Activated T-cell treated with anti-CD3 and anti-CD28 coated beads, Interleukin-2, amount 50 U/mL, for 72 hours (primary cell): ENCODE data around the gene ZNF865. TPM values are rescaled to one million over a fixed set of nuclear protein-coding genes. Genes with fewer than 3 reads are reported as not detected.
A peak's percentile ranks its signal among the peaks of the same experiment; 100 is the strongest.

Experiments
- ATAC-seq, 2 donors: fragments of 150-1000 bp; cut with Tn5 transposase; replicated peaks in 1 of 2; 2 replicates each; pipeline ENCODE4 v1.10.0; 2021; ENCODE audit warnings: moderate library complexity in 2 of 2, mild to moderate bottlenecking in 1 of 2
- DNase-seq, 2 donors: peaks; one replicate each; pipeline ENCODE4 v3.0.0; 2021 to 2022; ENCODE audit warnings: mixed read lengths in 1 of 2
- H3K27ac Mint-ChIP-seq: one replicate; pipeline ENCODE4 v1.8.0; 2022; ENCODE audit warnings: mild to moderate bottlenecking, moderate library complexity, mixed read lengths
- H3K27me3 Mint-ChIP-seq: one replicate; pipeline ENCODE4 v1.8.0; 2022; ENCODE audit warnings: low read depth, mixed read lengths
- H3K36me3 Mint-ChIP-seq, 2 donors: one replicate each; pipeline ENCODE4 v1.8.0; 2022; ENCODE audit warnings: mixed read lengths in 2 of 2, mild to moderate bottlenecking in 1 of 2; ENCODE audit not compliant: insufficient read depth in 2 of 2
- H3K4me1 Mint-ChIP-seq: one replicate; pipeline ENCODE4 v1.8.0; 2022; ENCODE audit warnings: low read depth, mixed read lengths
- H3K4me3 Mint-ChIP-seq, 2 donors: one replicate each; pipeline ENCODE4 v1.8.0; 2022; ENCODE audit warnings: mild to moderate bottlenecking in 2 of 2, mixed read lengths in 2 of 2, moderate library complexity in 2 of 2
- H3K9me3 Mint-ChIP-seq, 2 donors: one replicate each; pipeline ENCODE4 v1.8.0; 2022; ENCODE audit warnings: mixed read lengths in 2 of 2
- total RNA-seq, 2 donors: library from RNA; stranded (reverse); gene quantifications; one replicate each; pipeline ENCODE4 v1.2.3, GENCODE V29; 2022

ZNF865 gene
- total RNA-seq, 2 donors from 2014 or later, result 12.9 to 13.2 TPM

DNA sequence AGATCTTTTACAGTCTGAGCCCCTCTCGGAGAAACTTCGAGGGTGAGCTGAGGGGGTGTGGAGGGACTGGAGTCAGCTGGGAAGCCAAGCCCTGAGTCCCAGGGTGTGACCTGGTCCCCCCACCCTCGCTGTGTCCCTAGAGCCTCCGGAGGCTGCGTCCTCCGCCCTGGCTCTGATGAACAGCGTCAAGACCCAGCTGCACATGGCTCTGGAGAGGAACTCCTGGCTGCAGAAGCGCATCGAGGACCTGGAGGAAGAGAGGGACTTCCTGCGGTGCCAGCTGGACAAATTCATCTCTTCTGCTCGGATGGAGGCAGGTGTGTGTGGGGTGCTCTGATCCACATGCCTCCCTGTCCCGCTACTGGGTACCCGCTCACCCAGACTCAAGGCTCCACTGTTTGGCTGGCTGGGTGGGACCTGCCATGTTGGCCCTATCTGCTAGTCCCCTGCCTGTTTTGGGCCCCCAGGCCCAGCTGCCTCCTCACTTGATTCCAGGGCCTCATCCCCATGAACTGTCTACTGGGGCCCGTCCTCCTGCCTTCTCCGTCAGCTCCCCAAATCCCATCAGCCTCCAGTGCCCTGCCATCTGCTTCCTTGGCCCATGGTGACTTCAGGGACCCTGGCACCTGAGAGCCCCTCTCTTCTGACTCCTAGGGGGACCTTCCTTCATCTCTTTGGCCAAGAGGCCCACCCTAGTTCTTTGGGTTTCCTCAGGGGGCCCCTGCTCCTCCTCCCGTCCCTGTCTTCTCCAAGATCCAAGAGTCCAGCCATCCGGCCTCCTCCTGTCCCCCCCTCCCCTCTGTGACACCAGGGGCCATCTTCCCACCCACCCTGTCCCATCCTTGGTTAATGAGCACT lies 44.0 kb downstream of the ZNF865 start:
- no peak for ATAC-seq
- Mint-ChIP-seq H3K36me3 (peaks cover 0 to 11% of the 10 kb centered on the region in 2 donors), H3K4me1 (peaks cover 61% of the 10 kb centered on the region), H3K4me3 (peak overlapping the region; percentile 78 to 92), H3K27ac (no peak overlapping the region), H3K27me3 (no peaks in the 10 kb centered on the region), H3K9me3 (no peaks in the 10 kb centered on the region)
- DNase-seq, result no peak

DNA sequence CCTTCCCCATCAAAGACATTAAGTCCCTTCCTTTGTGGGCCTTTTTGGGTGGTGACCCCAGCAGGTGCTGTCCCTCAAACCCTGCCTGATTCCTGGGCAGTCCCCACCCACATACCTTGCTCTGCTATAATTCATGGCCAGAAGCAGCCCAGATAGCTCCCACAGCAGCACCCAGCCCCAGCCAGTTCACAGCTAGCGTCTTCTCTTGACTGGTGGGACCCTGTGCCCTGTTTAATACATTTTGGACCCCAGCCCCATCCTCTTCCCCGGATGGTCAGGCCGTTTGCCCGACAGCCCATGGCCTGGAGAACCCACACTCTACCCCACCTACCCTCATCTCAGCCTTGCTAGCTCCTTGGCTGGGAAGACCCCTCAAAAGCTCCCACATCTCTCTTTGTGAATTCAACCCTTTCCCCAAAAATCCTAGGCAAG lies 44.7 kb downstream of the ZNF865 start:
- Mint-ChIP-seq H3K4me3 (peak overlapping the region; percentile 25 to 92), H3K27ac (peak overlapping the region; percentile 78), H3K4me1 (peaks cover 55% of the 10 kb centered on the region), H3K27me3 (no peaks in the 10 kb centered on the region), H3K36me3 (peaks cover 0 to 11% of the 10 kb centered on the region in 2 donors), H3K9me3 (no peaks in the 10 kb centered on the region)
- no peak for ATAC-seq
- DNase-seq, result no peak

DNA sequence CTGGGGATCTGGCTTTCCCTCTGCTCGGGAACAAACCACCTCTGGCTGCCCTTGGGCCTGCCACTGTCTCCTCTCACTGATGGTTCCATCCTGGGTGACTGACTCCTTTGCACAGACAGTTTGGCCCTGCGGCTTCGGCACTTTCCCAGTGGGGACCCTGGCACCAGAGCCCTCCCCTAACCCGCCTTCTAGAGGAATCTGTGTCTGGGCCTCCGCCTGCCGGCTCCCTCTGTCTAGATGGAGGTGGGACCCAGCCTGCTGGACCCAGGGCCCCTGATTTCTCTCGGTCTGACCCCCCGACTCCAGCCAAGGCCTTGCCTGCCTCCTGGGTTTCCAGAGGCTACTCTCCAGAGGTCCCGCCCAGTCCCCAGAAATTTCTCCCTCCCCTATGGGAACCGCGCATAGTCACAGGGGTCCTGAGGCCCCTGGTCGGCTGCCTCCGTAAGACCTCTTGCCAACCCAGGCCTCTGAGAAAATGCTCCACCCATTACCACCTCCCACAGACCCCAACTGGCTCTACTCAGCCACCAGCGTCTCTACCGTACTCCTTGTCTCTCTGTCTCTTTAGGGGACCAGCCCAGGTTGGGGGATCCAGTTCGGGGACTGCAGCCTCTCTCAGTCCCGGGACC lies 45.3 kb downstream of the ZNF865 start:
- Mint-ChIP-seq H3K9me3 (no peaks in the 10 kb centered on the region), H3K27ac (no peak overlapping the region), H3K4me3 (peak overlapping the region in 1 of 2 donors; percentile 92), H3K4me1 (peaks cover 51% of the 10 kb centered on the region), H3K27me3 (no peaks in the 10 kb centered on the region), H3K36me3 (peaks cover 2 to 8% of the 10 kb centered on the region in 2 donors)
- DNase-seq, result no peak
- no peak for ATAC-seq

GRCh38 chr19:55651236-55651635 lies 45.8 kb downstream of the ZNF865 start:
- DNase-seq, result no peak
- peaks cover 52% of the 10 kb centered on the region for H3K4me1 Mint-ChIP-seq
- no peaks in the 10 kb centered on the region for H3K27me3 Mint-ChIP-seq
- no peak for ATAC-seq
- peak overlapping the region in 1 of 2 donors; percentile 92 for H3K4me3 Mint-ChIP-seq
- no peak overlapping the region for H3K27ac Mint-ChIP-seq
- peaks cover 6 to 11% of the 10 kb centered on the region in 2 donors for H3K36me3 Mint-ChIP-seq
- H3K9me3 Mint-ChIP-seq, result no peaks in the 10 kb centered on the region

DNA sequence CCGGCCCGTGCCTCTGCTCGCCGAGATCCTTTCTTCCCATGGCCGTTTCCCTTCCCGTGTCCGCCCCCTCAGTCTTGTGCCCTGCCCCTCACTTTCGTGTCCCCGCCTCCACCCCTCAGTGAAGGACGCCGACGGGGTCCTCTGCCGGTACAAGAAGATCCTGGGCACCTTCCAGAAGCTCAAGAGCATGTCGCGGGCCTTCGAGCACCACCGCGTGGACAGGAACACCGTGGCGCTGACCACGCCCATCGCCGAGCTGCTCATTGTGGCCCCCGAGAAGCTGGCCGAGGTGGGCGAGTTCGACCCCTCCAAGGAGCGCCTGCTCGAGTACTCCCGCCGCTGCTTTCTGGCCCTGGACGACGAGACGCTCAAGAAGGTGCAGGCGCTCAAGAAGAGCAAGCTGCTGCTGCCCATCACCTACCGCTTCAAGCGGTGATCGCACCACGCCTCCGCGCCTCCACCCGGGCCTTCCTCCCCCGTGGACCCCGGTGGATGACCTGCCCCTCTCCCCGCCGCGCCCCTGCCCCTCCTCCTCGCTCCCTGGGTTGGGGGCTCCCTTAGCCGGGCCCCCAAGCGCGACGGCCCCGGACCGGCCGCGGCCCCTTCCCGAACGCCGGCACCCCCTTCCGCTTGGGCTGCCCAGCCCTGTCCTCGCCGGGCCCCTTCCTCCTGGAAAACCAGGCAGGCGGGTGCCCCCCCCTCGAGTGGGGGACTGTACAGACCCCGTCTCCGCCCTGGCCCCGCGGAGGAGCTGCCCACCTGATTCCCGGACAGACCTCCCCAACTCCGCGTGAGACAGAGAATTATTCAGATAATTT lies 47.1 kb downstream of the ZNF865 start:
- Mint-ChIP-seq H3K27ac (no peak overlapping the region), H3K9me3 (no peaks in the 10 kb centered on the region), H3K4me1 (peaks cover 52% of the 10 kb centered on the region), H3K27me3 (no peaks in the 10 kb centered on the region), H3K4me3 (peak overlapping the region in 1 of 2 donors; percentile 85), H3K36me3 (peaks cover 6 to 8% of the 10 kb centered on the region in 2 donors)
- DNase-seq, result no peak
- no peak for ATAC-seq

DNA sequence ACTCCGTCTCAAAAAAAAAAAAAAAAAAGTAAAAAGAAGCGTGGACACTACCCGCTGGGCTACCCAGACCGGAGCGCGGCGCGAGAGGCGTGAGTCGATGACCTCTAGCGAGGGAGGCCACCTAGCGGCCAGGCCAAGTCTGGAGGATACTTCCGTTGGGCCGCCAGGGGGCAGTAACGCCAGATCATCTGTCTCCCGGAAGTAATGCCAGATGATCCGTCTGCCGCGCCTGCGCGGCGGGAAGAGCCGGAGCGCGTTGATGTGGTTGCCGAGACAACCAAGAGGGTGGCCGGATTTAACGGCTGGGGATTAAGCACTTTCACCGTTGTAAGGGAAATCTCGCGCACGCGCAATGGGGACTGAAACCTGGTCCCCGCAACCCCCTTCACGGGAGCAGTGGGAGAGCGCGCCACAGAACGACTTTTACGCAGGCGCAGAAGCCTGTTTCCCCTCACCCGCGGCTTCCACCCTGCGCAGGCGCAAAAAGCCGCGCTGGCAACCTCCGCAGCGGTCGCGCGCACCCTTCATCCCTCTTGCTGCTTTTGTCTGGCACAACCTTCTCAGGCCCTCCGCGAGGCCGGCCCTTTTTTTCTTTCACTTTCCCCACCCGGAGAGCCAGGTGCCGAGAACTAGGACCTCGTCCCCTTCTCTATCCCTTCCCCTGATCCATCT lies 48.3 kb downstream of the ZNF865 start:
- peaks cover 57% of the 10 kb centered on the region for H3K4me1 Mint-ChIP-seq
- DNase-seq (peak; percentile 96 to 97), ATAC-seq (peak; percentile 50)
- H3K27me3 Mint-ChIP-seq, result no peaks in the 10 kb centered on the region
- H3K27ac Mint-ChIP-seq, result peak overlapping the region; percentile 98
- H3K9me3 Mint-ChIP-seq, result no peaks in the 10 kb centered on the region
- H3K36me3 Mint-ChIP-seq, result peaks cover 6 to 8% of the 10 kb centered on the region in 2 donors
- H3K4me3 Mint-ChIP-seq, result peak overlapping the region; percentile 85 to 93

DNA sequence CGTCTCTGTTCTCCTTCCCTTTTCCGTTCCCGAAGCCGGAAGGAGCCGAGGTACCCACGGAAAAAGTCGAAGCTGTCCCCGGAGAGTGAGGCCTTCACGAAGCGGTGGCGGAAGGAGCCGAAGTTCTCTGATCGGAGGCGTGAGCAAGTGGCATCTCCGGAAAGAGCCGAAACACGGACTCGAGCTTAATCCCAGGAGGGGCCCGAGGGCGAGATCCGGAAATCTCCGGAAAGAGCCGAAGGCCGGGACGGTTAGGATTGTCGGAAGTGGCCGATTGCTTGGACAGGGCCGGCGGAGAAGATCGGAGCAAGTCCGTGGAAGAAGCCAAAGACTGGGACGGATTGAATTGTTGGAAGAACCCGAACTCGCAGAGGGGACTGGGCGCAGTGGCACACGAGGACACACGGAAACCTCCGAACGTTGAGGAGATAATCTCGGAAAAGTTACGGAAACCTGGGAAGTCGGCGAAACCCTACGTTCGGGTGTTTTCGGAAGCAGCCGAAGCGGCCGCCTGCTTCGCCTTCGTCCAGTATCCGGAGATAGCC lies 48.9 kb downstream of the ZNF865 start:
- H3K4me3 Mint-ChIP-seq, result peak overlapping the region; percentile 85 to 93
- H3K36me3 Mint-ChIP-seq, result peaks cover 6 to 8% of the 10 kb centered on the region in 2 donors

DNA sequence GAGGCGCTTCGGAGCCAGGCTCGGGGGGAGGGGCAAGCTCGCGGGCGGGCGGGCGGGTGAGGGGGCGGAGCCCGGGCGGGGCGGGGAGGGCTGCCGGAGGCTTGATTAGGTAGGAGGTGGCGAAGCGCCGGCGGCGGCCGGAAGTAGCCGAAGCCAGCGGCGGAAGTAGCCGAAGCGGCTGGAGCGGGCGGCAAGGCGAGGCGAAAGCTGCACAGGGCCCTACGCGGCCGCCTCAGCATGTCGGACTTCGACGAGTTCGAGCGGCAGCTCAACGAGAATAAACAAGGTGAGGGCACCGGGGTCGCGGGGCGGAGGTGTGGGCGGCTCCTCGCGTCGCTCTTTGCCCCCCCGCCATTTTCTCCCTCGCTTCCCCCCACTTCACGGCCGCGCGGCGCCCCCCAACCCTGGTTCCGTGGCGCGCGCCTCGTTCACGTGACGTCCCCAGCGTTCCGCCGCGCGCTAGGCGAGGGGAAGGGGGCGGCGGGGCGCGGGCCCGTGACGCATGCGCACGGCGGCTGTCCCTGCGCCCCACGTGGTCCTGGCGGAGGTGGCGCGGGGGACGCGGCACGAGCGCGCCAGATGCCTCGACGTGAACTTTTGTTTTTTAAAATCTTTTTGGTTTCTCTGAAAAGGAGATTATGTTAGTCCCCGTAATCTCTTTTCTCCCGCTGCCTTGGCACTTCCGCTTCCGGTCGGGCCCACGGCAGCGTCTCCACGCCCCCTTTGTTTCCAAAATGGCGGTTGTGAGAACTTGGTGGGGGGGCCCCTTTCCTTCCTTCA lies 49.6 kb downstream of the ZNF865 start, which contains the start of gene U2AF2:
Gene U2AF2, plus strand, starts transcription at position 168 of the 780 bp plus-strand sequence. Its CDS starts 70 bp downstream, at position 238.
- ATAC-seq, result peak; percentile 59 to 65
- peaks cover 7 to 8% of the 10 kb centered on the region in 2 donors for H3K36me3 Mint-ChIP-seq
- no peaks in the 10 kb centered on the region for H3K9me3 Mint-ChIP-seq
- peaks cover 55% of the 10 kb centered on the region for H3K4me1 Mint-ChIP-seq
- no peaks in the 10 kb centered on the region for H3K27me3 Mint-ChIP-seq
- peak; percentile 95 for DNase-seq
- H3K4me3 Mint-ChIP-seq, result peak within 1 kb of the TSS; percentile 85 to 97
- peak within 1 kb of the TSS; percentile 98 for H3K27ac Mint-ChIP-seq

More for the DNA sequence above, 48.9 kb downstream of the ZNF865 start:
- peak overlapping the region; percentile 98 for H3K27ac Mint-ChIP-seq
- DNase-seq (peak; percentile 98 to 100), ATAC-seq (peak; percentile 76)
- H3K4me1 Mint-ChIP-seq, result peaks cover 57% of the 10 kb centered on the region
- H3K9me3 Mint-ChIP-seq, result no peaks in the 10 kb centered on the region
- no peaks in the 10 kb centered on the region for H3K27me3 Mint-ChIP-seq

DNA sequence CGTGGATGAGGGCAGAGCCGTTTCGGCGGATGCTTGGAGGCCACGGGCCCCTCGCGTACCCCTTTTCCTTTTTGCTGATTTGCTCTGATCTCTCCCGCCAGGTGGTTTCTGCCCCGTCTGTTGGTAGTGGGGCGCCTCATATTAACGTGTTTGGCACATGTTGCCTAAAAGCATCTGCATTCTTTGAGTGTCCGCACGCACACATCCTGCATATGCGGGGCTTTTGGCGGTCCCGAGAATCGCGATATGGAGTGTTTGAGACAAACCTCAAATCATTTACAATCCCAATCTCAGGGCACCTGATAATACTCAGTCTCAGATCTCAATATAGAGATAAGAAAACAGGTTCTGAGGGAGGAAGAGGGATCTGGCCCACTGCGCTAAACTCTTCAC lies 50.2 kb downstream of the ZNF865 start:
- Mint-ChIP-seq H3K27me3 (no peaks in the 10 kb centered on the region), H3K27ac (peak overlapping the region; percentile 98), H3K9me3 (no peaks in the 10 kb centered on the region), H3K36me3 (peaks cover 7 to 8% of the 10 kb centered on the region in 2 donors), H3K4me3 (peak overlapping the region; percentile 85 to 97), H3K4me1 (peaks cover 49% of the 10 kb centered on the region)
- ATAC-seq, result no peak
- DNase-seq, result no peak

DNA sequence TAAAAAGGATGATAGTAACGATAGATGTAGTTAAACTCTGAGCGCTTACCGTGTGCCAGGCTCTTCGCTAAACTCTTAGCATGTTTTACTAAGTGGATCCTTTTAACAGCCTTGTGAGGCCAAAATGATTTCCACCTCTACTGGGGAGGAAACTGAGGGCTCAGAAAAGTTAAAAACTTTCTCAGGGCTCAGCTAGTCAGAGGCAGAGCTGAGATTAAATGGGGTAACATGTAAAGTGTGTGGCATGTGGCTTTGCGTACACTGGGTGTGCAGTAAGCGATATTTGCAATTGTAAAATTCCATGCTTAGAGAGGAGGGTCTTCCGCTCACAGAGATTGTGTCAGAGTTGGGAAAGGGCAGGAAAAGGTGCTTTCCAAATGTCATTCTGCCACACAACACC lies 51.1 kb downstream of the ZNF865 start:
- H3K36me3 Mint-ChIP-seq, result peaks cover 8 to 9% of the 10 kb centered on the region in 2 donors
- no peak for ATAC-seq
- H3K4me1 Mint-ChIP-seq, result peaks cover 44% of the 10 kb centered on the region

DNA sequence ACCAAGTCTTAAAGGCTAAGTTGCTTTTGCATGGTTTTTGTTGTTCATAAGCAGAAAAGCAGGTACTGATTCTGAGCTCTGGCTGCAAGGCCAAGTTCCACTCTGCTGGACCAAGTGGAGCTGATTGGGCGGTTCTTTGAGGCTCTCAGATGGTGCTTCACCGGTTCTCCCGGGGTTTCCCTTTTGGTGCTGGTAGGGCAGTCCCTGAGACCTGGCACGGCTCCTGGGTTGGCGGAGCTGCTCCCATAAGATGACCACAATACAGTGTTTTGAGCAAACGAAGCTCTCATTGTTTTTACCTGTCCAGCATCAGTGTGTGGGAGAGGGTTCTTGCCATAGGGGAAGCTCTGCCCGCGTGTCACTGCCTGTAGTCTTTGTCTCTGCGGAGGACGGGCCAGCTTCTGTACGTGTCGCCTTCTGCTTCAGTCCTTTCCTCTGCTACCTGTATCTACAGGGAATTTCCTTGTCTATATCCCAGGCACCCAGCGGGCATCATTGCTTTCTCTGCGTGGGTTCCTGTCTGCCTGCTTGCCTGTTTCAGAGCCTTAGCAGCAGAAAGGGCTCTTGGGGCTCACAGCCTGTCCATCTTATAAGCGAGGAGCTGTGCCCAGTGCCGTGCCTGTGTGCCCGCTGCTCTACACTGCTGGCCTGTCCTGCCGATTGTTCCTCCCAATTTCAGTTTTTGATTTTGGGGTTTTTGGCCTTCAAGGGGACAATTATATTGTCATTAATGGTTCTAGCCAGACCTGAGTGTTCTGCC lies 51.7 kb downstream of the ZNF865 start:
- ATAC-seq (no peak), DNase-seq (no peak)
- peaks cover 48% of the 10 kb centered on the region for H3K4me1 Mint-ChIP-seq
- no peaks in the 10 kb centered on the region for H3K9me3 Mint-ChIP-seq
- H3K27me3 Mint-ChIP-seq, result no peaks in the 10 kb centered on the region
- H3K36me3 Mint-ChIP-seq, result peaks cover 12 to 14% of the 10 kb centered on the region in 2 donors
- peak overlapping the region; percentile 98 for H3K27ac Mint-ChIP-seq
- H3K4me3 Mint-ChIP-seq, result peak overlapping the region; percentile 85 to 97

More for the DNA sequence above, 51.1 kb downstream of the ZNF865 start:
- peak overlapping the region; percentile 85 to 97 for H3K4me3 Mint-ChIP-seq
- peak overlapping the region; percentile 98 for H3K27ac Mint-ChIP-seq
- DNase-seq, result no peak
- no peaks in the 10 kb centered on the region for H3K9me3 Mint-ChIP-seq
- H3K27me3 Mint-ChIP-seq, result no peaks in the 10 kb centered on the region
